Measurements from ENCODE around the gene DUSP7.

The DUSP7 gene

DNA sequence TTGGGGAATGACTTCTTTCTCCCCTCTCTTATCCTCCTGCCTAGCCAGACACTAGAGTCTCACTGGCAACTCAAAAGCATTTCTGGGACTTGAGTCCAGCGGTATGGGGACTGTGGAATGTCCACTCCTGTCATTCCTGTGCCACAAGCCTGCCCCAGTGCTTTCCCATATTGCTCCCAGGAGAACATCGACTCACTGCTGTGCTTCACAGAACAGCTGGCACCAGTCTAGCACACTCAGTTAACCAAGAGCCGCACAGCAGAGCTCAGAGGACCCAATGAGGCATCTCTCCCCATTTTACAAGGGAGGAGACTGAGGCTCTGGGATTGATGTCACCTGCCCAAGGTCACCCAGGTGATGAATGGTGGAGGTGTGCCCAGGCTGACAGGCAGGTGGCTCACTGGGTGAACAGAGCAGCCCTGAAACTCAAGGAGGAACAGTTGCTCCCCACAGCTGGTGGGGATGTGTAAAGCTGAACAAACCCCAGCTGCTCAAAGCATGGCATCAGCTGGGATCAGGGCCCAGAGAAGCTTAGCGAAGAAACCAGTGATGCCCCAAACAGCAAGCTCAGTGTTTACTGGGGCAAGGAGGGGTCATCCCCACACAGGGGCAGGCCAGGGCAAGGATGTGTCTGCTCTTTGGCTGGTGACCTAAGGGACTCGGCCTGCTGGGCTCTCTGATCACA lies 35.4 kb upstream of the DUSP7 start:
- no peak for TF ChIP-seq TAF1 (IDR thresholded peaks at IDR 0.05; ENCODE audit: borderline replicate concordance, insufficient read depth, low read length)
- no peak for TF ChIP-seq SIN3A (IDR thresholded peaks at IDR 0.05; ENCODE audit: borderline replicate concordance, insufficient read depth, low read length)
- TF ChIP-seq FOXP2 (optimal IDR thresholded peaks at IDR 0.05; ENCODE audit: borderline replicate concordance, extremely low read depth, extremely low read length, insufficient read depth) = no peak
- TF ChIP-seq POLR2AphosphoS5 (IDR thresholded peaks at IDR 0.05; ENCODE audit: low read depth, low read length) = no peak
- no peak for TF ChIP-seq REST (IDR thresholded peaks at IDR 0.05; ENCODE audit: insufficient read depth in 1 of 2, low read depth in 2 of 2, low read length in 2 of 2)

DNA sequence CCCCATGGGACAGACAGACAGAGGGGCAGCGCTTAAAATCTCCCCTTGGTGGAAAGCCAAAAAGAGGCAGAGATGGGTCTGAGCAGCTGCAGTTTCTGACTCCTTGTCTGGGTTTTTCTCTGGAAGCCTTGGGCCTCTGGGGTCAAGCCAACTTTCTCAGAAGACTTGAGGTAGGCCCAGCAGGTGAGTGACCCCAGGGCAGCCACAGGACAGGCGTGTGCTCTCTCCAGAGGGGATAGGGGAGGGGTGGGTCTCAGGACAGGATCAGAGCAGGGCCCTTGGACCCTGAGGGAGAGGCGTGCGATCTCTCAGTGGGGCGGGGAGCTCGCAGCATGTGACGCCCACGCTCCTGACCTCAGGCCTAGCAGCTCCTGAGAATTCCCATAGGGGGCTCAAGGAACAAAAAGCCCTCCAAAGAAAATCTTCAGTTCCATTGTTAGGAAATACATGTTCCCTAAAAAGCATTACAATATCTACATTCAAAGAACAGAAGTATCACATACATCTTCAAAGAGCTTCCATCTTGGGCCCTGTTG lies 34.6 kb upstream of the DUSP7 start:
- TF ChIP-seq POLR2AphosphoS5 (IDR thresholded peaks at IDR 0.05; ENCODE audit: low read depth, low read length) = no peak
- no peak for TF ChIP-seq FOXP2 (optimal IDR thresholded peaks at IDR 0.05; ENCODE audit: borderline replicate concordance, extremely low read depth, extremely low read length, insufficient read depth)
- no peak for TF ChIP-seq REST (IDR thresholded peaks at IDR 0.05; ENCODE audit: insufficient read depth in 1 of 2, low read depth in 2 of 2, low read length in 2 of 2)
- TF ChIP-seq TAF1 (IDR thresholded peaks at IDR 0.05; ENCODE audit: borderline replicate concordance, insufficient read depth, low read length) = no peak
- no peak for TF ChIP-seq SIN3A (IDR thresholded peaks at IDR 0.05; ENCODE audit: borderline replicate concordance, insufficient read depth, low read length)

DNA sequence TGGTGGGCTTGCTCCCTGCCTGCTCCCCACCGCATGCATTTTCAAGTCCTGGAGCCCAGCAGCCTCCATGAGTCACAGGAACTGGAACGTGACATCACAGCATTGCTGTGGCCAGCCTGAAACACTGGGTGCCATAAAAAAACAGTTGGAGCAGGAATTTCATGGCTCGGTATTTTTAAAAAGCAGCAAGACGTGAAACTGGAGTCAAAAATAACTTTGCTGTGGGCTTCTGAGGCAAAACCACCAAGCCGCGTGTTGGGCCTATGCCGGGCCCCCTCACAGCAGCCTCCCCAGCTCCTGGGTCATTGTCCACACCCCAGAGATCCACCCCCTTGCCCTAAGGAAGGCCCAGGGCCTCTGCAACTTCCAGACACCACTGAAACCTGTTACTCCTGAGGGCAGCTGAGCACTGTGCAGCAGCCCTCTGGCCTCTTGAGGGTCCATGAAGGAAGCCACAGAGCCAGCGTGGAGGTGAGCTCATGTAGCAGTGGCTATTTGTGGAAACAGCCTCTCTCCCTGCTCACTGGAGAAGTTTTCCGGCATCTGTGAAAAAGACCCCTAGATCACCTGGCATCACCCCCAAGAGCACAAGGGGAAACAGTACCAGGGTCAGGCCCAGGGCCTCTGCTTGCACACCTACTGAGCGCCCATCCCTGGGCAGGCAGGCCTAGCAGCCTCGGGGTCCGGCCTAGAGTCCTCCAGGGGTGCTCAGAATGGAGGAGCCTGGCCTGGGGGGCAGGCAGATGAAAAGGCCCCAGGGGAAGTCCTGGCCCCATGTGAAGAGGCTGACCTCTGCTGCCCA lies 34.0 kb upstream of the DUSP7 start:
- no peak for TF ChIP-seq SIN3A (IDR thresholded peaks at IDR 0.05; ENCODE audit: borderline replicate concordance, insufficient read depth, low read length)
- no peak for TF ChIP-seq TAF1 (IDR thresholded peaks at IDR 0.05; ENCODE audit: borderline replicate concordance, insufficient read depth, low read length)
- no peak for TF ChIP-seq FOXP2 (optimal IDR thresholded peaks at IDR 0.05; ENCODE audit: borderline replicate concordance, extremely low read depth, extremely low read length, insufficient read depth)
- no peak for TF ChIP-seq REST (IDR thresholded peaks at IDR 0.05; ENCODE audit: insufficient read depth in 1 of 2, low read depth in 2 of 2, low read length in 2 of 2)
- no peak for TF ChIP-seq POLR2AphosphoS5 (IDR thresholded peaks at IDR 0.05; ENCODE audit: low read depth, low read length)

DNA sequence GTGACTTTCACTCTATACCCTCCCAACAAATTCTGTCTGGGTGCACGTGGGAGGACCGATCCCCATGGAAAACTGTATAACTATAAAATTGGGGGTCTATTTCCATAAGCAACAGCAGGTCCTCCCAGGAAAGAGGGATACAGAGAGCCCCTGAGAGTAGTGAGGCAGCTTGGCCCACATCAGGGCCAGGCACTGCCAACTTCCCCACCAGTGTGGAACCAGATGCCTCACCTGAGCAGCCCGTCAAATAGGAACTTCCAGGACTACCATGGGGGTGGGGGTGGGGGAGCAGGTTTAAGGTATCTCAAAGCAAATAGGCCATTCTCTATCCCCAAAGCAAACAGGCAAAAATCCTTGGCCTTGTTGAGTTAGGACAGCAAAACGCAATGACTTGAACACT lies 33.3 kb upstream of the DUSP7 start:
- no peak for TF ChIP-seq POLR2AphosphoS5 (IDR thresholded peaks at IDR 0.05; ENCODE audit: low read depth, low read length)
- TF ChIP-seq REST (IDR thresholded peaks at IDR 0.05; ENCODE audit: insufficient read depth in 1 of 2, low read depth in 2 of 2, low read length in 2 of 2) = no peak
- no peak for TF ChIP-seq TAF1 (IDR thresholded peaks at IDR 0.05; ENCODE audit: borderline replicate concordance, insufficient read depth, low read length)
- no peak for TF ChIP-seq SIN3A (IDR thresholded peaks at IDR 0.05; ENCODE audit: borderline replicate concordance, insufficient read depth, low read length)
